SK-N-SH (cell line): Measurements from ENCODE around the gene AGBL1.

Source experiments
- RXRA ChIP-seq: IDR thresholded peaks from 2 replicates; pipeline ENCODE4 v1.4.0; 2012; ENCODE audit warnings: low read depth, mild to moderate bottlenecking, borderline replicate concordance
- TF ChIP-seq, protein P1 (sequence below): fragments of 200-600 bp; sonication (generic); IDR thresholded peaks from 2 replicates; pipeline ENCODE4 v1.6.1; 2017; ENCODE audit warnings: antibody characterized with exemption, mild to moderate bottlenecking, moderate library complexity

DNA sequence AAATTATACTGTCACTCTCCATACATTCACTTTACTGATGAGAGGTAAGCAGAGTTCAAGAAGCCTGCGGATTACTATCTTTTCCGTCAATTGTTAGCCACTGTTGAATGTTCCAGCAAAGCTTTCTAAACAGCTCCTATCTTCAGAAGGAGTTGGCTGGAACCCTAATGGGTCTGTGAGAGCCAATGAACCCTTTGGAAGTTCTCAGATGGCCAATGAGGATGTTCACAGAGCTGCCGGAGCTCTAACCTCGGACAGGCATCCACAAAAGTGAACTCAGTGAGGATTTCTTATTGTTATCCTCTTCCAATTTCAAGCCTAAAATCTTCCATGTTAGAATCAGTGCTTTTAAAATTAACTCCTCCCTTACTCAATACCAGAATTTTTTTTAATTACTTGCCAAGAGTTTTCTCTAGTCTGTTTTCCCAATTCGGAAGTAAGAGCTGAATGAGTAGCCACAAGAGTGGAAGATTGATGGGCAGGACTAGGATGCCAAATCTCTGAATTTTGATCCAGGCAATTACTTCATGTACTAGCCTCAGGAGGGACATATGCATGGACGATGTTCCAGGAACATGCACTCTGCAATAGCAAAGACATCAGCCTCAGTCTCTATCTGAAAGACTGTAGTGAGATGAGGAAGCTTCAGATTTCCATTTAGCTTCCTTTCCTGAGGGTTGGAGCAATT lies 78.1 kb downstream of the AGBL1 start:
- TF ChIP-seq, protein P1, sequence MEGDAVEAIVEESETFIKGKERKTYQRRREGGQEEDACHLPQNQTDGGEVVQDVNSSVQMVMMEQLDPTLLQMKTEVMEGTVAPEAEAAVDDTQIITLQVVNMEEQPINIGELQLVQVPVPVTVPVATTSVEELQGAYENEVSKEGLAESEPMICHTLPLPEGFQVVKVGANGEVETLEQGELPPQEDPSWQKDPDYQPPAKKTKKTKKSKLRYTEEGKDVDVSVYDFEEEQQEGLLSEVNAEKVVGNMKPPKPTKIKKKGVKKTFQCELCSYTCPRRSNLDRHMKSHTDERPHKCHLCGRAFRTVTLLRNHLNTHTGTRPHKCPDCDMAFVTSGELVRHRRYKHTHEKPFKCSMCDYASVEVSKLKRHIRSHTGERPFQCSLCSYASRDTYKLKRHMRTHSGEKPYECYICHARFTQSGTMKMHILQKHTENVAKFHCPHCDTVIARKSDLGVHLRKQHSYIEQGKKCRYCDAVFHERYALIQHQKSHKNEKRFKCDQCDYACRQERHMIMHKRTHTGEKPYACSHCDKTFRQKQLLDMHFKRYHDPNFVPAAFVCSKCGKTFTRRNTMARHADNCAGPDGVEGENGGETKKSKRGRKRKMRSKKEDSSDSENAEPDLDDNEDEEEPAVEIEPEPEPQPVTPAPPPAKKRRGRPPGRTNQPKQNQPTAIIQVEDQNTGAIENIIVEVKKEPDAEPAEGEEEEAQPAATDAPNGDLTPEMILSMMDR, result no peak
- TF ChIP-seq RXRA, result no peak
